Measurements from ENCODE around the gene FRMD4A.
"Not testable (repeated sequence)": the region's sequence is repeated elsewhere in the genome, so short reads cannot be mapped to it uniquely, and the experiment has no call there.

Gene FRMD4A

DNA sequence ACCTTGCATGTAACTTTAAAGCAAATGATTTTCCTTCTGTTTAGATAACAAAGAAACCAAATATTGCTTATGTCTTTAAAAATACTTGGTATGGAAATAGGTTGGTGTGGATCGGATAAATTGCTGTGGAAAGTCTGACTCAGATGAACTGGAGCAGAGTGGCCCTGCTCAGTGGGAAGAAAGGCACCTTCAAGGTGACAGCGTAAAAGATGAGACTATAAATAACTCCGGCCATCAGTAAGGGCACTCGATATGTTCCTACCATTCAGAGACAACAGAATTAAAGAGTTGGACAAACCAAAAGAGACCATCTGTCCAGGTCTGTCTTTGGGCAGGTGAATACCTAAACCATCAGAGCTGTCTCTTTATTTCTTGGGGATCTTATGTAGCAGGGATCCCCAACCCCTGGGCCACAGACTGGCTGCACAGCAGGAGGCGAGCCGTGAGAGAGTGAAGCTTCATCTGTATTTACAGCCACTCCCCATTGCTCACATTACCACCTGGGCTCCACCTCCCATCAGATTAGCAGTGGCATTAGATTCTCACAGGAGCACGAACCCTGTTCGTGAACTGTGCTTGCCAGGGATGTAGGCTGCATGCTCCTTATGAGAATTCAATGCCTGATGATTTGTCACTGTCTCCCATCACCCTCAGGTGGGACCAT is 386.9 kb downstream of the FRMD4A start:
- H3K4me3 Mint-ChIP-seq: no peak overlapping the region
- H3K36me3 Mint-ChIP-seq (ENCODE audit: low read depth): no peaks in the 10 kb centered on the region
- peaks cover 4% of the 10 kb centered on the region for H3K9me3 Mint-ChIP-seq
- H3K27me3 Mint-ChIP-seq (ENCODE audit: low read depth): peaks cover 12% of the 10 kb centered on the region
- no peak overlapping the region for H3K27ac Mint-ChIP-seq
- H3K4me1 Mint-ChIP-seq (ENCODE audit: low read depth): no peaks in the 10 kb centered on the region

DNA sequence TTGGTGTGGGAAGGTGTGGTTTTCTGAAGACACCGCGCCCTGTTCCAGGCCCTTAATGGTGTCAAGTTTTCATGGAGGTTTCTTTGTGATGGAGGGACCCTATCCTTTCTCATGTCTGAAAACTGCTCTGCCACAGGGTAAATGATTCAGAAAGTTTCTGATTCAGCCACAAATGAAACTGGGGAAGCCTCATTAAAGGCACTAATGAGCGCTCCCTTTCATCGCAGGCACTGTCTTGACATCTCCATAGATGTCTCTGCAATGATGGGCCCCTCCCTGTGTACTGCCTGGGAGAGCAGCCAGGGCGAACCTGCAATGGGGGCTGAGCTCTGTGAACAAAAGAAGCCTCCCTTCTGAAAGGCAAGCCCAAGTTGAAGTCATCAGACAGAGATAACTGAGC is 388.7 kb downstream of the FRMD4A start:
- peaks cover 8% of the 10 kb centered on the region for H3K27me3 Mint-ChIP-seq (ENCODE audit: low read depth)
- peaks cover 4% of the 10 kb centered on the region for H3K9me3 Mint-ChIP-seq
- H3K4me3 Mint-ChIP-seq: no peak overlapping the region
- no peaks in the 10 kb centered on the region for H3K36me3 Mint-ChIP-seq (ENCODE audit: low read depth)
- H3K4me1 Mint-ChIP-seq (ENCODE audit: low read depth): no peaks in the 10 kb centered on the region
- H3K27ac Mint-ChIP-seq: no peak overlapping the region

DNA sequence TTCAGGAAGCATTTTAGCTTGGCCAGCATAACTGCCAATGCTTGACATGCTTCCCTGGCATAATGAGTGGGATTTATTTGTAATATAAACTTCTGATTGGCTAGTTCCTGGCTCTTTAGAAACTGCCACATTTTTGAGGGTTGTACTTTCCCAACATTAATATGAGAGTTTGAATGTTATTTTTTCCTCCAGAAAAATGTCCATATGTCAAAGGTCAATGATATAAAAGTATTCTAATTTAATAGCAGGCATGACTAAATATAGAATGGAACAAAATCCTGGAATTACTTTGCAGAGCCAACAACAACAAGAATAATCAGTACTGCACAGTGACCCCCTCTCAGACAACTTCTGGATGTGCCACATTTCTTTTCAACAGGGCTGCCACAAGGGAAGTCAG is 391.3 kb downstream of the FRMD4A start:
- Mint-ChIP-seq H3K4me3 (no peak overlapping the region), H3K4me1 (ENCODE audit: low read depth) (no peaks in the 10 kb centered on the region), H3K36me3 (ENCODE audit: low read depth) (no peaks in the 10 kb centered on the region), H3K27me3 (ENCODE audit: low read depth) (peaks cover 8% of the 10 kb centered on the region), H3K9me3 (peaks cover 4% of the 10 kb centered on the region), H3K27ac (no peak overlapping the region)

DNA sequence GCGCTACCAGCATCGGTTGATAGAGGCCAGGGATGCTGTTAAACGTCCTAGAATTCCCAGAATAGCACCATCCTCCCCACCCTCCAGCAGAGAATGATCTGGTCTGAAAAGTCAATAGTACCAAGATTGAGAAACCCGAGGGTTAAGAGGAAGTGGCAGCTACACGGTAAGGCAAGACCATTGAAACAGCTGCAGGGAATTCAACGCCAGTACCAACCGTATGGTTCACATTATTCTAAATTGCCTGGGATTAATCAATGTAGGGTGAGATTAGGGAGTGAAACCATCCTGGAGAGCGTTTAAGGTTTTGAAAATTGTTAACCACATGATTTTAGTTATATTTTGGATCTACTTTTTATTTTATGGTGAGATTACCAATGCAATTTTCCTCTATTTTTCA is 391.8 kb downstream of the FRMD4A start:
- Mint-ChIP-seq H3K27me3 (ENCODE audit: low read depth) (peaks cover 8% of the 10 kb centered on the region), H3K27ac (no peak overlapping the region), H3K4me1 (ENCODE audit: low read depth) (no peaks in the 10 kb centered on the region), H3K4me3 (no peak overlapping the region), H3K36me3 (ENCODE audit: low read depth) (no peaks in the 10 kb centered on the region), H3K9me3 (peaks cover 4% of the 10 kb centered on the region)

DNA sequence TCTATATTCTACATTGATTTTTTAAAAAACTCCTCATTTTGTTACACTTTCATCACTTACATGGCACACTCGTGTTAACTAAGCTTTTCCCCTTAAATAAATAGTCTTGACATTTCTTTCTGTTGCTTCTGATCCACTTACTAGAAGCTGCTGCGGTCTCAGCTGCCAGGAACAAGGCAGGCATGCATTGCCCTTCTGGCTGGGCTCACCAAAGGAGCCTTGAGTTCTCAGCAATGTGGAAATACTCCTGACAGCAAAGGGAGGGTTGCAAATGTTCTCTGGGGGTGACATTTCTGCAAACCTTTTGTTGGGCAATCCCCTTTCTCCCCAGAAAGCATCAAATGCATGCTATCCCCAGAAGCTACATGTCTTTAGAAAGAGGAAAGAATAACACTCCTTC is 393.9 kb downstream of the FRMD4A start:
- no peak overlapping the region for H3K4me3 Mint-ChIP-seq
- no peaks in the 10 kb centered on the region for H3K4me1 Mint-ChIP-seq (ENCODE audit: low read depth)
- no peak overlapping the region for H3K27ac Mint-ChIP-seq
- no peaks in the 10 kb centered on the region for H3K36me3 Mint-ChIP-seq (ENCODE audit: low read depth)
- no peaks in the 10 kb centered on the region for H3K27me3 Mint-ChIP-seq (ENCODE audit: low read depth)
- H3K9me3 Mint-ChIP-seq: peaks cover 4% of the 10 kb centered on the region

DNA sequence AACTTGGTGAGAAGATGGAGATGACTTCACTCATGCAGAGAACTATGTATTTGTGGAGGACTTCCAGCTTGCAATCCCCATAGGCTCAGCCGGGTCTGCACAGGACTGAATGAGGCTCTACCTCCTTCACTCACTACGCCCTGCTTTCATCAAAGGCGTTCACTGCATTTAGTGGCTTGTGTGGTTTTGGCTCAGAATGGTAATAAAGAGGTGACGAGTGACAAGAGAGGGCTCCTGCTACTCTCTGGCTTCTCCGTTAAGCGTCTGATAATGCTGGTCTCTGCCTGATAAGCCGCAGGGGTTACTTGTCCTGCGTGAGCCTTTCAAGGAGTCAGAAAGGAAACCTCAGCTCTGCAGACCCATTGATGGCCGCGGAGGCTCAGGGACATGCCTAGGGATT is 400.6 kb downstream of the FRMD4A start:
- Mint-ChIP-seq H3K4me3 (no peak overlapping the region), H3K27me3 (ENCODE audit: low read depth) (no peaks in the 10 kb centered on the region), H3K9me3 (no peaks in the 10 kb centered on the region), H3K27ac (no peak overlapping the region), H3K36me3 (ENCODE audit: low read depth) (no peaks in the 10 kb centered on the region), H3K4me1 (ENCODE audit: low read depth) (peaks cover 6% of the 10 kb centered on the region)

DNA sequence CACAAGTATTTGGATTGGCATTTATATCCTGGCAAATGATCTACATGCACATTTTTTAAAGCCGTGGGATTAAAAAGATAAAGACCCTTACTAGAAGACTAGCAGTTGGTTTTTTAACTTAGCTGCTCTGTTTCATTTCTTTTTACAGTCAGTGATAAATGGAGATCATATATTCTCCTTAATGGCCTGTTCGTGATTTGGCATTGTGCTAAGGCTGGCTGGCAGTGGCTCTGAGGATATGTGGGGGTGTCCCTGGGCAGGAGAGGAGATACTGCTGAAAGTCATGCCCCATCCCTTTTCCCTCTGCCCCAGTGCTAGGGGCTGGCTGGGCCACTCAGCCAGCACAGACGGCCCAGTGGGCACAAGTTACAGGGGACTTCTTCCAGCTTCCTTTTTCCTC is 402.3 kb downstream of the FRMD4A start:
- Mint-ChIP-seq H3K4me1 (ENCODE audit: low read depth) (peaks cover 6% of the 10 kb centered on the region), H3K4me3 (no peak overlapping the region), H3K9me3 (no peaks in the 10 kb centered on the region), H3K36me3 (ENCODE audit: low read depth) (no peaks in the 10 kb centered on the region), H3K27me3 (ENCODE audit: low read depth) (no peaks in the 10 kb centered on the region), H3K27ac (no peak overlapping the region)

DNA sequence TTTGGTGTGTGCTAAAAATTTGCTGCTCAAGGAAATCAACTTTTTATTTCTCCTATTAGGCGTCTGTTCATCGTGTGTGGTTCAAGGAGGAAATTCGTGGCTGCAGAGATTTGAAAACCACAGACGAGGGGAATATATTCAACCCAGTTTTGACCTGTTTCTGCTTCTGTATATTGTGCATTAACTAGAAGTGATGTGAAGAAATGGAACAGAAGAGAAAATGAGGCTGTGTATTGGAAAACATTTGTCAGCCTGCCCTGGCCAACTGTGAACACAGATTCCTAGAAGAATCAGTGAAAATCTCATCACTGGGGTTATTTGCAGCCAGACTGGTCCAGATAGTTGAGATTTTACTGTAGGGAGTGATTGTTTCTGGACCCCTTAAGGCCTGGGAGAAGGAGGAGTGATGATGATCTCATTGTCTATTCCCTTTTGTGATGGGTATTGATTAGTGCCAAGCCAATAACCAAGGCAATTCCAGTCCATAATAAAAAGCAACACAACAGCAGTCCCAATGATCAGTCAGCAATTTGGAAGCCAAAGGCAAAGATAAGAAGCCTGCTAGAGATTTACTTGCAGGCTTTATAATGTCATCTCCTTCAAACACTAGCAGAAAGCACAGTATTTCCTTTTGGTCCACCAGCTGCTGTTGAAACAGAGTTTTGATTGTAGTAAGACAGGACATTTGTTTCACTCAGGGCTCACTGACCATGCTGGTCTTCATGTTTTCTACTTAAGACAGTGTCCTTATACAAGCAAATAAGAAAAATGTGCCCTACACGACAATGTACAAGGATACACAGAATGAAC is 404.5 kb downstream of the FRMD4A start:
- Mint-ChIP-seq H3K27me3 (ENCODE audit: low read depth) (no peaks in the 10 kb centered on the region), H3K36me3 (ENCODE audit: low read depth) (no peaks in the 10 kb centered on the region), H3K9me3 (no peaks in the 10 kb centered on the region), H3K4me3 (no peak overlapping the region), H3K27ac (no peak overlapping the region), H3K4me1 (ENCODE audit: low read depth) (peaks cover 6% of the 10 kb centered on the region)

DNA sequence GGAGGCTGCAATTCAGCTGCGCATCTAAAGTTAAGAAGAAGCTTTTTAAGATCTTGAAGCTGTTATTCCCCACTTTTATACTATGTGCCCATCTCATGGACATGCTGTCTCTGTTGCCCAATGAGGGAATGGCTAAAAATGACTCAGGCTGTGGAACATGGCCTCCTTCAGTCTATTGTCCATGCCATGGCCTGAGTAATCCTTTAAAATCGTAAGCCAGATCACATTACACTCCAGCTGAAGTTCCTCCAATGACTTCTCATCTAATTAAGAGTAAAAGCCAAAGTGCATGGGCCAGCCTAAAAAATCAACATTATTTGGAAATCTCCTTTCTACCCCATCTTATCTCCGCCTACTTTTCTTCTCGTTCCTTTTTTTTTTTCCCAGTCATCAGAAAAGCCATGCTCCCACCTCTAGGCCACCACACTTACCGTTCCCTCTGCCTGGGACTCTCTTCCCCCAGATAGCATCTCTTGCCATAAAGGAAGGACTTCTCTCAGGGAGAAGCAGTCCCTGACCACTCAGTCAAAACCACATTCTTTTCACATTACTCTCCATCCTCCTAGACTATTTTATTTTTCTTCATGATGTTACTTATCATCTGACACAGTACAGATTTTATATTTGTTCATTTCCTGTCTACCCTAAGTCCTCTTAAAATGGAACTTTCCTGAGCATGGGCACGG is 406.5 kb downstream of the FRMD4A start:
- Mint-ChIP-seq H3K36me3 (ENCODE audit: low read depth) (no peaks in the 10 kb centered on the region), H3K4me3 (no peak overlapping the region), H3K27ac (no peak overlapping the region), H3K4me1 (ENCODE audit: low read depth) (no peaks in the 10 kb centered on the region), H3K27me3 (ENCODE audit: low read depth) (no peaks in the 10 kb centered on the region), H3K9me3 (no peaks in the 10 kb centered on the region)

DNA sequence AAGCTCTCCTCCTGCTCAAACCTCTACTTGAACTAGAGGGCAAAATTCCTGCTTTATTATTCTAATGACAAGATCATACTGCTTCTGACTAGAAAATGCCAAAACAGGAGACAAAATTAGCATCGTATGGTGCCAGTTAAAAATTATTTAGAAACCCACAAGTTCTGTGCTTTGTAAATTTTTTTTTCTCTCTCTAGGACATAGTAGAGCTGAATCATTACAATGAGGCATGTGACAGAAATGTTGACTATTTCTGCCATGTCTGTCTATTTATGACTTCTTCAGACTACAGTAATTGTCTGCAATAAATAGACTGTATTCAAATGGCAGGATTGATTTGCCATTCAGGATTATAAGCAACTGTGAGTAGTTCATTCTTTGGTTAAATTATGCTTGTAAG is 408.1 kb downstream of the FRMD4A start:
- no peaks in the 10 kb centered on the region for H3K4me1 Mint-ChIP-seq (ENCODE audit: low read depth)
- H3K27me3 Mint-ChIP-seq (ENCODE audit: low read depth): no peaks in the 10 kb centered on the region
- H3K36me3 Mint-ChIP-seq (ENCODE audit: low read depth): no peaks in the 10 kb centered on the region
- H3K9me3 Mint-ChIP-seq: no peaks in the 10 kb centered on the region
- no peak overlapping the region for H3K4me3 Mint-ChIP-seq
- no peak overlapping the region for H3K27ac Mint-ChIP-seq

DNA sequence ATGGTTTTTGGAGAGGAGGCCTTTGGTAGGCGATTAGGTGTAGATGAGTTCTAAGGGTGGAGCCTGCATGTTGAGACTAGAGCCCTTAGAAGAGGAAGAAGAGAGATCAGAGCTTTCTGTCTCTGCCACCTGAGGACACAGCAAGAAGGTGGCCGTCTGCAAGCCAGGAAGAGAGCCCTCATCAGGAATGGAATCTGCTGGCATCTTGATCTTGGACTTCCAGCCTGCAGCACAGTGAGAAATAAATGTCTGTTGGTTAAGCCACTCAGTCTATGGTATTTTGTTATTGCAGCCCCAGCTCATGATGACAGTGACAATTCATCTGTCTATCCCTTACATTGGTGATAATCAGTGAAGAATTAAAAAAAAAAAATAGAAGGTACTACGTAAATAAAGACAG is 408.8 kb downstream of the FRMD4A start:
- H3K9me3 Mint-ChIP-seq: no peaks in the 10 kb centered on the region
- no peak overlapping the region for H3K27ac Mint-ChIP-seq
- no peak overlapping the region for H3K4me3 Mint-ChIP-seq
- no peaks in the 10 kb centered on the region for H3K27me3 Mint-ChIP-seq (ENCODE audit: low read depth)
- no peaks in the 10 kb centered on the region for H3K36me3 Mint-ChIP-seq (ENCODE audit: low read depth)
- H3K4me1 Mint-ChIP-seq (ENCODE audit: low read depth): no peaks in the 10 kb centered on the region

DNA sequence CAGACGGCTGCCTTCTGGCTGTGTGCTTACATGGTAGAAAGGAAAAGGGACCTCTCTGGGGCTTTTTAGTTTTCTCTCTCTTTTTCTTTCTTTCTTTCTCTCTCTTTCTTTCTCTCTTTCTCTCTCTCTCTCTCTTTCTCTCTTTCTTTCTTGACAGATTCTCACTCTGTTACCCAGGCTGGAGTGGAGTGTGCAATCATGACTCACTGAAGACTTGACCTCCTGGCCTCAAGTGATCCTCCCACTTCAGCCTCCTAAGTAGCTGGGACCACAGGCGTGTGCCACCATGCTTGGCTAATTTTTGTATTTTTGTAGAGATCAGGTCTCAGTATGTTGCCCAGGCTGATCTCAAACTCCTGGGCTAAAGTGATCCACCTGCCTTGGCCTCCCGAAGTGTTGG is 409.6 kb downstream of the FRMD4A start:
- not testable (repeated sequence) for H3K27ac Mint-ChIP-seq; H3K9me3 Mint-ChIP-seq; H3K4me3 Mint-ChIP-seq; H3K27me3 Mint-ChIP-seq (ENCODE audit: low read depth); H3K36me3 Mint-ChIP-seq (ENCODE audit: low read depth); H3K4me1 Mint-ChIP-seq (ENCODE audit: low read depth)

DNA sequence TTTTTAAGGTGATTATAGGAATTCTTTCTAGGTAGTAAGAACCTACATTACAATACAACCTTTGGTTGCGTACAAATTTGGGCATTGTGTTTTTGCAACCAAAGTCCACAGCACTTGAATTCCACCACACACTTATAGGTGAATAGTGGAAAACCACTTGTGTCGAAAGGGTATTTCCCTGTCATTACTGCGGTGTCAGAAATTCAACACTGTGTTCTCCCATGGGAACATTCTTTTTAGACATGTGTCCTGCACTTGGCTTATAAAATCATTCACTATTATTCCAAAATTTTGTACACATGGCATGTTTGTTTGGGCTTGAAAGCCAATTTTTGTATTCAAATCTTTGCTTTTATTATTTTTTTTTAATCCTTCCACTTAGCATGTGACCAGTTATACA is 410.3 kb downstream of the FRMD4A start:
- Mint-ChIP-seq H3K27me3 (ENCODE audit: low read depth) (no peaks in the 10 kb centered on the region), H3K36me3 (ENCODE audit: low read depth) (no peaks in the 10 kb centered on the region), H3K9me3 (no peaks in the 10 kb centered on the region), H3K4me3 (no peak overlapping the region), H3K4me1 (ENCODE audit: low read depth) (no peaks in the 10 kb centered on the region), H3K27ac (no peak overlapping the region)

DNA sequence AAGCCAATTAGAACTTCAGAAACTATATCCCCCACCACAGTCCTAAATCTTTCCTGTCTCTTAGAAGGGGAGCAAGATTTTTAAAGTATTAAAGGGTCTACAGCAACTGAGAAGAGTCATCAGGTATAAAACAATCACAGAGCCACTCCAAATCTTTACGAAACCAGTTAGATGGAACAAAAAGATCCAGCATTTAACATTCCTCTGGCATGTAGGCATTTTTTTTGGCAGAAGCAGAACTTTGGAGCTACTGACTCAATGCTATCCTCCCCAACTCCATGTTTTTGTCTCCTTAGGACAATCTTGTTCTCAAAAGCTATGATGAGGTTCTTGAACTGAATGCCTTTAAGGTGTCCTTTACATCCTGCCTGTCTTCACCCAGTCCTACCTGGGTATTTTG is 410.7 kb downstream of the FRMD4A start:
- Mint-ChIP-seq H3K9me3 (no peaks in the 10 kb centered on the region), H3K27ac (no peak overlapping the region), H3K27me3 (ENCODE audit: low read depth) (no peaks in the 10 kb centered on the region), H3K4me1 (ENCODE audit: low read depth) (no peaks in the 10 kb centered on the region), H3K36me3 (ENCODE audit: low read depth) (no peaks in the 10 kb centered on the region), H3K4me3 (no peak overlapping the region)

DNA sequence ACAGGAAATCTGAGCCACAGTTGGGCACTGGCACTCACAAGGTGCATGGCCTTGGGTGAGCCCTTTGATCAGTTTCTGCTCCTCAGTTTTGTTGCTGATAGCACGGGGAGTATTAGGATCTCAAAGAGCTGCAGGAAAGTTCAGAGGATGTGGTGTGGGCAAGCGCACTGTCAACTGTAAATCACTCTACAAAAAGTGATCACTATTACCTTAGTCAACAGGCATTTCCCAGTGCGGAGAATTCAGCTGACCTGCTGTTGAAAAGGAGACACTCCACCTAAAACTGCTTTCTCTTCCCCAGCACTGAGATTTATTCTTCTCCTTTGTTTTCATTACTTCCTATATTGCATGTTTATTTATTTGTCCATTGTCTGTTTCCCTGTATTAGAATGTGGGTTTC is 412.9 kb downstream of the FRMD4A start:
- no peaks in the 10 kb centered on the region for H3K36me3 Mint-ChIP-seq (ENCODE audit: low read depth)

More for the DNA sequence above, 412.9 kb downstream of the FRMD4A start:
- H3K4me3 Mint-ChIP-seq: no peak overlapping the region
- H3K27me3 Mint-ChIP-seq (ENCODE audit: low read depth): no peaks in the 10 kb centered on the region
- H3K9me3 Mint-ChIP-seq: no peaks in the 10 kb centered on the region
- H3K27ac Mint-ChIP-seq: no peak overlapping the region
- H3K4me1 Mint-ChIP-seq (ENCODE audit: low read depth): no peaks in the 10 kb centered on the region

Measured in T-helper 1 cell treated with Interleukin-12 subunit alpha and Interleukin-12 subunit beta and Interleukin-4 antibody, amounts not matched to agents 30 μg/mL and 1 μg/mL, for 36 hours (primary cell).